ENCODE data around the gene GHSR.
A peak's percentile ranks its signal among the peaks of the same experiment; 100 is the strongest.

The GHSR gene
- total RNA-seq = 0 to 0.06 (median 0) reads per million in 18 experiments

GRCh38 chr3:172447611-172448579 lies at the start of gene GHSR:
Gene GHSR (minus strand): TSS chr3:172448456. CDS start chr3:172448413, 43 bp downstream.
- no peak for DNase-seq

GRCh38 chr3:172490198-172490669 lies 42.0 kb upstream of the GHSR start:
- peak; percentile 83 to 84 for DNase-seq

GRCh38 chr3:172478116-172478515 lies 29.9 kb upstream of the GHSR start:
- no peak for DNase-seq

GRCh38 chr3:172476347-172476746 lies 28.1 kb upstream of the GHSR start:
- peak; percentile 50 to 63 for DNase-seq

- DNase-seq = no peak
These were observed 27.4 kb upstream of the GHSR start for GRCh38 chr3:172475703-172476102.

GRCh38 chr3:172471903-172472302 lies 23.6 kb upstream of the GHSR start:
- DNase-seq = no peak

GRCh38 chr3:172470588-172470987 lies 22.3 kb upstream of the GHSR start:
- DNase-seq = no peak

GRCh38 chr3:172467170-172467824 lies 19.0 kb upstream of the GHSR start:
- DNase-seq = no peak

GRCh38 chr3:172466553-172467130 lies 18.4 kb upstream of the GHSR start:
- DNase-seq = no peak

- DNase-seq = no peak
These were observed 17.0 kb upstream of the GHSR start for GRCh38 chr3:172465281-172465680.

GRCh38 chr3:172464306-172464705 lies 16.1 kb upstream of the GHSR start:
- DNase-seq = no peak

GRCh38 chr3:172461530-172462138 lies 13.4 kb upstream of the GHSR start:
- DNase-seq = peak; percentile 7 to 45

- DNase-seq = no peak
These were observed 8.1 kb upstream of the GHSR start for GRCh38 chr3:172456404-172456803.

GRCh38 chr3:172454180-172454579 lies 5.9 kb upstream of the GHSR start:
- no peak for DNase-seq

- peak in 1 of 2 donors; percentile 22 for DNase-seq
These were observed 1.4 kb upstream of the GHSR start for GRCh38 chr3:172449466-172450149.

GRCh38 chr3:172448661-172449465 lies 607 bp upstream of the GHSR start:
- DNase-seq = no peak

- no peak for DNase-seq
These were observed 2.1 kb downstream of the GHSR start for GRCh38 chr3:172446198-172446597.

GRCh38 chr3:172444821-172445220 lies 3.4 kb downstream of the GHSR start:
- no peak for DNase-seq

- no peak for DNase-seq
These were observed 5.7 kb downstream of the GHSR start for GRCh38 chr3:172442606-172443005.

- no peak for DNase-seq
These were observed 6.7 kb downstream of the GHSR start for GRCh38 chr3:172441581-172441980.

GRCh38 chr3:172438186-172438585 lies 10.1 kb downstream of the GHSR start:
- DNase-seq = no peak

Data from inflammatory macrophage (primary cell).